Lung (tissue), 12 donors: ENCODE data around the gene NAA38. TPM values are rescaled to one million over a fixed set of nuclear protein-coding genes. Genes with fewer than 3 reads are reported as not detected.

ENCODE experiments used
- ATAC-seq: fragments of 200-7000 bp; cut with Tn5 transposase; one replicate; pipeline ENCODE4 v1.9.1; 2020; ENCODE audit warnings: moderate number of reproducible peaks; ENCODE audit not compliant: insufficient read depth, low FRiP score
- DNase-seq, 3 donors: peaks; one replicate each; pipeline ENCODE4 v3.0.0-alpha.2; 2013 to 2017
- H3K27ac ChIP-seq, 2 donors: one replicate each; pipeline ENCODE4 v1.5.1; 2013; ENCODE audit warnings: mild to moderate bottlenecking in 2 of 2, moderate library complexity in 2 of 2, control low read depth in 1 of 2, inconsistent platforms in 1 of 2, low read depth in 1 of 2, low read length in 1 of 2
- H3K27me3 ChIP-seq, 3 donors: one replicate each; pipeline ENCODE4 v1.5.1; 2013; ENCODE audit warnings: low read length in 2 of 3; ENCODE audit not compliant: control insufficient read depth in 3 of 3, insufficient read depth in 3 of 3
- H3K36me3 ChIP-seq, 4 donors: one replicate each; pipeline ENCODE4 v1.5.1; 2013; ENCODE audit warnings: low read length in 4 of 4, mild to moderate bottlenecking in 1 of 4, moderate library complexity in 1 of 4; ENCODE audit not compliant: control insufficient read depth in 4 of 4, insufficient read depth in 4 of 4
- H3K4me1 ChIP-seq, 5 donors: one replicate each; pipeline ENCODE4 v1.5.1; 2013; ENCODE audit warnings: low read length in 5 of 5, mild to moderate bottlenecking in 2 of 5, moderate library complexity in 1 of 5; ENCODE audit not compliant: control insufficient read depth in 5 of 5, insufficient read depth in 5 of 5
- H3K4me3 ChIP-seq: one replicate; pipeline ENCODE4 v1.5.1; 2013; ENCODE audit warnings: mild to moderate bottlenecking, control low read depth, moderate library complexity
- H3K9ac ChIP-seq, 2 donors: one replicate each; pipeline ENCODE4 v1.5.1; 2013; ENCODE audit warnings: low read length in 2 of 2, control low read depth in 1 of 2; ENCODE audit not compliant: insufficient read depth in 1 of 2
- H3K9me3 ChIP-seq, 4 donors: one replicate each; pipeline ENCODE4 v1.5.1; 2013; ENCODE audit warnings: low read length in 3 of 4, mild to moderate bottlenecking in 1 of 4, moderate library complexity in 1 of 4; ENCODE audit not compliant: control insufficient read depth in 4 of 4, insufficient read depth in 3 of 4
- CTCF ChIP-seq: IDR thresholded peaks from 2 replicates; pipeline ENCODE4 v1.5.1; 2012; ENCODE audit warnings: mild to moderate bottlenecking; ENCODE audit errors: control extremely low read depth, extremely low read depth
- WGBS, 2 donors: extraction: QIAGEN DNeasy Blood & Tissue Kit; methylation state at CpG; one replicate each; pipeline ENCODE4 v1.1.7; 2013; 5-methylcytosine and 5-hydroxymethylcytosine counted together
- polyA plus RNA-seq, 2 donors: library from polyadenylated mRNA; stranded (reverse); fragments of 200-250 nt; gene quantifications; one replicate each; pipeline ENCODE4 v1.2.1, GENCODE V29; 2013
- total RNA-seq, 2 donors: library from RNA; depleted of rRNA in 1 of 2; stranded (reverse); fragments of >200 nt in 1 of 2; gene quantifications; one replicate each; pipeline ENCODE4 v1.2.1, GENCODE V29; 2014 to 2021
- donor health status: control.
- donor health status: control.
- donor health status: Bipolar disorder and iron deficiency.
- donor health status: healthy.
- donor health status: DM: yes; HTN: yes; CAD: no.

Gene NAA38
- total and polyA plus RNA-seq, 4 donors, result 58.2 to 239 (median 102) TPM

DNA sequence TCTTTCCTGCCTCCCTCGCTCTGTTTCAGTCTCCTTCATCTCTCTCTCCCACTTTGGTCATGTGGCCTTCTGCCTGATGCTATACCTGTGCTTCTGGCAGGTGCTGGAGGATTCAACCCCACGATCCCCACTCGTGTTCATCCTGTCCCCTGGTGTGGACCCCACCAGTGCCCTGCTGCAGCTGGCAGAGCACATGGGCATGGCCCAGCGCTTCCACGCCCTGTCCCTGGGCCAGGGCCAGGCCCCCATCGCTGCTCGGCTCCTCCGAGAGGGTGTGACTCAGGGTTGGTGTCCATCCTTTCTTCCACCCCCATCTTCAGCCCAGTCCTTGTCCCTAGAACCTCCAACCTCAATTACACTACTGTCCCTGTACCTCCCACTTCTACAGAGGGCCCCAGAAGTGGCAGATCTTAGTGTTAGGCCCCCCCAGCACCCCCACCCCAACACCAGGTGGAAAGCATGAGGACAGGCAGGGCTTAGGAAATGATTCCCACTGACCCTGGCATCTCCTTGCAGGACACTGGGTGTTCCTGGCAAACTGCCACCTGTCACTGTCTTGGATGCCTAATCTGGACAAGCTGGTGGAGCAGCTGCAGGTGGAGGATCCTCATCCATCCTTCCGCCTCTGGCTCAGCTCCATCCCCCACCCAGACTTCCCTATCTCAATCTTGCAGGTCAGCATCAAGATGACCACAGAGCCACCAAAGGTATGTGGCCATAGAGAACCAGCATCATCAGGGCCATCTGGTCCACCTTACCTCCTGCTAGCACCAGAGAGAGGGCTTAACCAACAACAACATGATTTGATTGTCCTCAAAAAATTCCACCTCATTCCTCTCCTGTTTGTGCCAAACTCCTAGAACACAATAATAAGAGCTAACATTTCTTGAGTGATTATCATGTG, 33.1 kb downstream of the NAA38 start:
- Histone ChIP-seq H3K9me3 (no peaks in the 10 kb centered on the region), H3K9ac (no peak overlapping the region), H3K36me3 (no peaks in the 10 kb centered on the region), H3K4me1 (peaks cover 0 to 4% (median 0%) of the 10 kb centered on the region in 5 donors), H3K27me3 (peaks cover 0 to 7% (median 4%) of the 10 kb centered on the region in 3 donors), H3K4me3 (no peak overlapping the region), H3K27ac (no peak overlapping the region)
- ATAC-seq, result no peak
- WGBS, 2 donors, result 88 to 96% methylated on average over 9 of the region's 9 CpGs
- DNase-seq, result no peak
- TF ChIP-seq CTCF, result no peak

DNA sequence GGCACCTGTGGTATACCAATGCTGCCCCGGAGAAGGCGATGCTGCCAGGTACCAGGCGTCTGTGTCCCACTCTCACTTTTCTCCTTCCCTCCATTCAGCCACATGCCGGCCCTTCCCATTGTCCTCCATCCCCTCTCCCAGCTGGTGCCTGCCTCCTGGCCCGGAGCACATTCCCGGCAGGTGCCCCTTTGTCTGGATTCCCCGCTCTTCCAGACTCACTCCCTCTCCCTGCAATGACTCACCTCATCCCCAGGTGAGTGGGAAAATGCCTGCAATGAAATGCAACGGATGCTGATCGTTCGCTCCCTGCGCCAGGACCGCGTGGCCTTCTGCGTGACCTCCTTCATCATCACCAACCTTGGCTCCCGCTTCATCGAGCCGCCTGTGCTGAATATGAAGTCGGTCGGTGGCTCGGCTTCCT, 33.8 kb downstream of the NAA38 start:
- no peak for ATAC-seq

GRCh38 chr17:7822126-7822525, 35.2 kb downstream of the NAA38 start:
- H3K27me3 ChIP-seq, result peaks cover 0 to 4% (median 2%) of the 10 kb centered on the region in 3 donors
- no peak for ATAC-seq
- H3K9ac ChIP-seq, result no peak overlapping the region
- no peak overlapping the region for H3K4me3 ChIP-seq
- peaks cover 0 to 4% (median 0%) of the 10 kb centered on the region in 5 donors for H3K4me1 ChIP-seq
- H3K9me3 ChIP-seq, result no peaks in the 10 kb centered on the region
- H3K27ac ChIP-seq, result no peak overlapping the region
- no peaks in the 10 kb centered on the region for H3K36me3 ChIP-seq
- 79 to 84% methylated on average over 14 of the region's 14 CpGs for WGBS, 2 donors
- no peak for DNase-seq
- TF ChIP-seq CTCF, result no peak

More for the DNA sequence above, 33.8 kb downstream of the NAA38 start:
- no peaks in the 10 kb centered on the region for H3K36me3 ChIP-seq
- H3K9ac ChIP-seq, result peak overlapping the region in 1 of 2 donors; percentile 9
- WGBS, 2 donors, result 90 to 92% methylated on average over 20 of the region's 20 CpGs
- no peak for DNase-seq
- no peak overlapping the region for H3K4me3 ChIP-seq
- no peaks in the 10 kb centered on the region for H3K9me3 ChIP-seq
- peaks cover 0 to 4% (median 0%) of the 10 kb centered on the region in 5 donors for H3K4me1 ChIP-seq
- no peak for TF ChIP-seq CTCF
- peaks cover 0 to 7% (median 4%) of the 10 kb centered on the region in 3 donors for H3K27me3 ChIP-seq
- H3K27ac ChIP-seq, result no peak overlapping the region
